CD4-positive, alpha-beta T cell treated with Interleukin-10 for 1 hour (primary cell): ENCODE measurements around the gene RFX2.
A peak's percentile ranks its signal among the peaks of the same experiment; 100 is the strongest.
"Not testable (repeated sequence)": the region's sequence is repeated elsewhere in the genome, so short reads cannot be mapped to it uniquely, and the experiment has no call there.

ENCODE experiments used
- DNase-seq: peaks from one replicate; pipeline ENCODE4 v3.0.0-alpha.2; 2020

RFX2 gene

DNA sequence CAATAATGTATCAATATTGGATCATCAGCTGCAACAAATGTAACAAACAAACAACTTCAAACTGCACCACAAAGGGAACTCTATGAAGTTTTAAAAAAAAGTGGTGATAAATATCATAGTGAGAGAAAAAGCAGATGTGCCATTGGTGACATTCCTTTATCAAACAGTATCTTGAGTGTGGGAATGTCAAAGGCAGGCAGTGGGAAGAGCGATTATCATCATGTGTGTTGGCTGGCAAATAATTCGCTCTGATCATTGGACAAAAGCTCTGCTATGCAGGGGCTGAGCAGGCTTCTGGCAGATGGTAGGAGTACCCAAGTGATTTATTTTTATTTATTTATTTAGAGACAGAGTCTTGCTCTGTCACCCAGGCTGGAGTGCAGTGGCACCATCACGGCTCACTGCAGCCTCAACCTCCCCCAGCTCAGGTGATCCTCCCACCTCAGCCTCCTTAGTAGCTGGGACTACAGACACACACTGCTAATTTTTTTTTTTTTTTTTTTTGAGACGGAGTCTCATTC is 76.5 kb downstream of the RFX2 start:
- no peak for DNase-seq

DNA sequence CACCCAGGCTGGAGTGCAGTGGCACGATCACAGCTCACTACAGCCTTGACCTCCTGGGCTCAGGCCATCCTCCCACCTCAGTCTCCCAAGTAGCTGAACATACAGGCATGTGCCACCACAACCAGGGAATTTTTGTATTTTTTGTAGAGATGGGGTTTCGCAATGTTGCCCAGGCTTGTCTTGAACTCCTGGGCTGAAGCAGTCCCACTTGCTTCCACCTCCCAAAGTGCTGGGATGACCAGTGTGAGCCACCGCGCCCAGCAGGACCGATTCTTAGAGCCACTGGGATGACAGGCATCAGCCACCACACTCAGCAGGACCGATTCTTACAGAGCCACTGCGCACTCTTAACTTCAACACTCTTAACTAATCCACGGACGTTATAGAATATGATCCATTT is 77.5 kb downstream of the RFX2 start:
- DNase-seq = no peak

DNA sequence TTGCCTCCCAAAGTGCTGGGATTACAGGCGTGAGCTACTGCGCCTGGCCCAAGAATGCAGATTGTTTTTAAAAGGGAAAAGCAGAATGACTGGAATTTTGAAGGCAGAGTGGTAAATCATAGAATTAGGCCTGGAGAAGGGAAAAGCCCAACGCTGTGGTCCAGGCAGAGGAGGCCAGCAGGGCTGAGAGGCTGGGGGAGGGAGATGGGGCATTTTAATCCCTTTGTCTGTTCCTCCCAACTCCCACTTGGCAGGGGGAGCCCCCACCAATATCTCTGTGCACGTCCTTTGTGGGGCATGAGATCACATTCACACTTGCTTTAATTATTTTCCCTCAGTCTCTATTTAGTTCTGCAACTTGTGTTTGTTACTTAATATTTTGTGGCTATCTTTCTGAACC is 77.9 kb downstream of the RFX2 start:
- DNase-seq = no peak

DNA sequence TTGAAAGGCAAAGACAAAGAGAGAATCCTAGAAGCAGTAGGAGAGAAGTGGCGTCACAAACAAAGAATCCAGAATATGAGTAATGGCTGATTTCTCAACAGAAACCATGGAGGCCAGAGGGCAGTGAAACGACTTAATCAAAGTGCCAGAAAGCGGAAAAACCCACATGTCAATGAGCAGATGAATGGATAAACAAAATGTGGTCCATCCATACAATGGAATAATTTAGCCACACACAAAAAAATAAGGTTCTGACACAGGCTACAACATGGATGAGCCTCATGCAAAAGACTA is 80.1 kb downstream of the RFX2 start:
- no peak for DNase-seq

DNA sequence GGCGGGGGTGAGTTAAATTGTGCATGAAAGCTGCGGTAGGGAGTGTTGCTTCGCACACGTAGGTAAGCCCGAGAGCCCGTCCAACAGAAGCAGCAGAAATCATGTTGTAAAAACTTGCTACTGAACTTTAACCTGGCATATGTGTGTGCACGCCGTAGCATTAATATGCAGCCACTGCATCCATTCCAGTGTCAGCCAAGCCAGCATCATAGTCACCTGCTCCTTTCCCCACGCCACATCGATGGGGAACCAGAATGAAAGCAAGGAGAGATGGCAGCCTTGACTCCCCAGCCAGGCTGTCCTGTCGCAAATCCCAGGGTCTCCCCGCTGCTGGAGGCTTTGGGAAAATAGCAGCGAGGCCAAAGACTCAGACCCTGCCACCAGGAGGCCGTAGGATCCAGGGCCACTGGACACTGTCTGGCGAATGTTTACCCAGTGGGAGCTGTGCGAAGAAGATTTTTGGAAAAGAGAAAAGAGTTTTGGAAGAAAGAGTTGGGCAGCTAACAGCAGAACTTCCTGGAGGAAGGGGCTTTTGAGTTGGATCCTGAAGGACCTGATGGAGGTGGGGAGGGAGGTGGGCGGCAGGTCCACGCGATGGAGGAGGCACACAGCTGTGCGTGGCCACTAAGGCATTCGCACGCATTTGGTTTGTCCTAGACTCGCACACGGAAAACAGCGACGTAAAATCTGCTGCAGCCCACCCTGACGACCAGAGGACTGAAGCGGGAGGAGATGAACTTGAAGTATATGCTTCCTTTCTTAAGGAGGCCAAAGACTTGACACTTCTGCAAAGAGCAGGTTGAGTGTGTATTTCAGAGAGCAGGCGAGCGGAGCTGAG is 83.7 kb downstream of the RFX2 start:
- DNase-seq = no peak

DNA sequence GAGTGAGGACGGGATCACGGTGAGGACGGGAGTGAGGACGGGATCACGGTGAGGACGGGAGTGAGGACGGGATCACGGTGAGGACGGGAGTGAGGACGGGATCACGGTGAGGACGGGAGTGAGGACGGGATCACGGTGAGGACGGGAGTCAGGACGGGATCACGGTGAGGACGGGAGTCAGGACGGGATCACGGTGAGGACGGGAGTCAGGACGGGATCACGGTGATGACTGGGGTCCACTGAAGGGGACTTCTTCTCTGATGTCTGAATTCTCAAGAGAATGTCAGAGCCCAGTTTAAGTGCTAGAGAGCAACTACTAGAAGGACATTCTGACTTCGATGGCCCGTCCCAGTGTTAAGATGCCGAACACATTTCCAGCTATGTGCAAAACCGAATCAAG is 85.5 kb downstream of the RFX2 start:
- not testable (repeated sequence) for DNase-seq

DNA sequence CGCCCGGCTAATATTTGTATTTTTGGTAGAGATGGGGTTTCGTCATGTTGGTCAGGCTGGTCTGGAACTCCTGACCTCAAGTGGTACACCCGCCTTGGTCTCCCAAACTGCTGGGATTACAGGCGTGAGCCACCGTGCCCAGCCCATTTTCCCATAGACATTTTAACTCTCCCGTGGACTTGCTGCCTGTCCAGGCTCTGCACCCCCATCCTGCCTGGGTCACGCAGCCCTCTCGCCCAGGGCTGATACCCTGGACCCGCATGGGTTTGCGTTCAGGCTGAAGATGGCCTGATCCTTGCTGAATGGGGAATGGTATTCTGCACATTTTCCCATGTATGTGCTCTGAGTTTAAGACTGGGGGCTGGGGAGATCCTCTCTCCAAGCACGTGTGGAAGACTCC is 86.4 kb downstream of the RFX2 start:
- DNase-seq = no peak

DNA sequence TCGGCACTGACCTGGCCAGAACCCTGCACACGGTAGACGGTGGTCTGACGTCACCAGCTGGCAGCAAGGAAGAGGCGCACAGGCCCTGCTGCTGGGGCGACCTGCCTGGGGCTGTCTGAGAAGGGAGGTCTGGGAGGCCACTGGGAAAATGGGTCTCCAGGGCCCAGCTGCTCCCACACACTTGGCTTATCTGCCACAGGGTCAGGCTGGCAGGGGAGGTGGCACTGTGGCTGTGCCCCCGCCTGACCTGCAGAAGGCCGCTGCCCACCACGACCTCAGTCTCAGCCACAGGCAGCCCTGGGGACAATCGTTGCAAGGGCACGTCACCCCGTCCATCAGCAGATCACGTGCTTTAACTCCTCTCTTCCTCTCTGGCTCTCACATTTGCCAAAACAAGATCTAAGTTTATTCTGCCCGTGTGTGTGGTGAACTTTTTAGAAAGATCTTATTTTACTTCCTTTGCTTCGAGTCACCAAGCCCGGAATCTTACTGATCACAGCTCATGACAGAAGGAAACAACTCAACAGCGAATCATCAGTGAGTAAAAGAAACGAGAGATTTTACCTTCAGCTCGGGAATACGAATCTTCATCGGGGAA is 87.1 kb downstream of the RFX2 start:
- DNase-seq = no peak

DNA sequence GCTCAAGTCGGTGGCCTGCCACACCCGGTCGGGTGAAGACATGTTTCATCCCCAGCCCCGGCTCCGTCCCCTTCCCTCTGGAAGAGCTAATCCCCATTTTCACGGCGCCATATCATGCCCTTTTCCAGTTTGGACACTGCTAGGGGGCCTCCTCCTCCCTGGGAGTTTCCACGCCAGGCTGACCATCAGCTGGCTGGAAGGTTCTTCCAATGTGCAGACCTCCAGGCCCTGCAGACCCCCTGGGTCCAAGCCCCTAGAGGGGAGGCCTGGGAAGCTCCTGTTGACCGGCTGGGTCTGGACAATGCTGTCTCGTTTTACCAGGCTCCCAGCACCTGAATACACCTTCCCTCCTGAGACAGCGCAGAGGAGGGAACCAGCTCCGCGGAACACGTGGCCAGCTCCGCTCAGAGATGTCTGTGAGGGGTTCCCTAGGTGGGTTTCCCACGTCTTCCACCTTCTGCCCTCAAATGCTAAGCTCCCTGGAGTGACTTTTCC is 87.7 kb downstream of the RFX2 start:
- DNase-seq = no peak

DNA sequence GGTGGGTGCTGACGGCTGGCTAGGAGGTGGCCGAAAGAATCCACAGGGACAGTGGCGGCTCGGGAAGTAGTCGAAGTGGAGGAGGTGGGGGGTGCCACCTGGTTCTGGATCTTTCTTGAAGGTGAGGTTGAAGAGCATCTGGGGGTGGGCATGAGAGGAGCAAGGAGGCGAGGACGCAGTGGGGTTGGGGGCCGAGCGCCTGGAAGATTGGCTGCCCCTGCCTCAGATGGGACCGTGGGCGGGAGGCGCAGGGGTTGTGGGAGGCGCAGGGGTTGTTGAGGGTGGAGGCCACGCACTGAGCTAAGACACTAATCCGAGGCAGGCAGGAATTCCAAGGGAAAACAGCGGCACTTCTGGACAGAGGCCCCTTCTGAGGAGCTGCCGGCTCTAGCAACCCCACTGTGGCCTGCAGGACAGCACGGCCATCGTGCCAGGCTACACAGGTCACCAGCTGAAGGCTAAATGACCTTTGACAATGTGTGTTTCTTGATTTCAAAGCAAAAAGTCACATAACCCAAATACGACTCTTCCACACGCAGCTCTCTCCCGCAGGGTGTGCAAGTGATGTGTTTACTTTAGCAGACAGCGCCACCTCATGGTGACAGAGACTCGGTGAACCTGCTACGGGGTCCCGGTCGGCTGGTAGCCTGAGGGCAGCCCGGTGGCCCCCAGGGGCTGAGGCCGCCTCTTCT is 88.3 kb downstream of the RFX2 start:
- peak; percentile 82 for DNase-seq

DNA sequence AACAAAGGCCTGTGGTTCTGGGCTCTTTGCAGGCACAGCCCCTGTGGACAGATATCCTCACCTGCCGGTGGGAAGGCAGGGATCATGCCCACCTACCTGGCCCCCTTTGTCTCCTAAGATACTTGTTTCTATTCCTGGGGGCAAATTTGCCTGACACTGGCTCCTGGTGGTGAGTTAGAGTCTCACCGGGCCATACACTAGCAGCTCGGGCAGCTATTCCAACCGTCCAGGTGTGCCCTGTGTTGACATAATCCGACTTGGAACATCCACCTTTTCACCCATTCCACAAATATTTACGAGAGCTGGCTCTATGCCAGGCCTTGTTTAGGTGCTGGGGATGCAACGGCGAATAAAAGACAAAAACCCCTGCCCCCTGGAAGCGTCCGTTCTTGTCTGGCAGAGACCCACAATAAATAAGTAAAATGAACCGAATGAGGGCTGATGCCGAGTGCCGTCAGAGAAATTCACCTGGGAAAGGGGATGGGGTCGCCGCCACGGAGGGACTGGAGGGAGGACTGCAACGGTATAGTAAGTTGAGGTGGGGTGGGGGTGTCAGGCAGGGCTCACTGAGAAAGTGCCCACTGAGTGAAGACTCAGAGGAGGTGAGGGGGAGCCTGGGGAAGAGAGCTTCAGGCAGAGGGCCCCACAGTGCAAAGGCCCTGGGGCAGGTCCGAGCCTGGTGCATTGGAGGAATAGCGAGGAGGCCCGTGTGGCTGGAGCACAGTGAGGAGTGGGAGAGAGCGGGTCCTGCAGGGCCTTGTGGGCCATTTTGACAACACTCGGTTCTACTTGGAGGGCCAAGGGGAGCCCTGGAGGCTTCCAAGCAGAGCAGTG is 89.1 kb downstream of the RFX2 start:
- DNase-seq = no peak

DNA sequence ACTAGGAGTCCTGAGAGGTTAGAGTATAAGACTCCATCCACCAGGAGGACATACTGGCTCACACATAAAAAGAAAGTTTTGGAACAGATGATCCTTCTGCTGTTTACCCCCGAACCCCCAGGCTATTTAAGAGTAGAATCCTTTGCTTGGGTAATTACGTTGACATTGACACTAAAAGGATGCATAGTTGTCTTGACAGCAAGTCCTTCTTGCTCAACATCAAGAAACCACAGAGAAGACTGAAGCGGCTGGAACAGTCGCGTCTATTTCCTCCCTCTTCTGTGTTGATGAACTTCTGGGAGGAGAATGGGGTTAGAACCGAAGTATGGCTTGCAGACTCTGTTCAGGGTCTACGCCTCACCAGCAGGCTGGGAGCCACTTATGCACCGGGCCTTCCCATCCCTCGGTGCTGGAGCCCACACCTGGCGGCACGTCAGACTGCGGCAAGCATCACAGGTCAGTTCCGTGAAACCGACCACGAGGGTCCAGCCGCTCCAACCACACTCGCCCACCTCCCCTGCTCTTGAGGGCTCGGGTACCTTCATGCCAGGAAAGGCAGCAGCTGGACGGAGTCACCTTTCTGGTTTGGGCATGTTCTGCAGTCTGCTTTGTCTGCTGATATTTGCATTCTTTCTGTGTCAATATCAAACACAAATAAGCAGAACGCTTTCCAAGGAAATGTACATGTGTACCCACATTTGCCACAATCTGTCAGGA is 90.0 kb downstream of the RFX2 start:
- DNase-seq = no peak

DNA sequence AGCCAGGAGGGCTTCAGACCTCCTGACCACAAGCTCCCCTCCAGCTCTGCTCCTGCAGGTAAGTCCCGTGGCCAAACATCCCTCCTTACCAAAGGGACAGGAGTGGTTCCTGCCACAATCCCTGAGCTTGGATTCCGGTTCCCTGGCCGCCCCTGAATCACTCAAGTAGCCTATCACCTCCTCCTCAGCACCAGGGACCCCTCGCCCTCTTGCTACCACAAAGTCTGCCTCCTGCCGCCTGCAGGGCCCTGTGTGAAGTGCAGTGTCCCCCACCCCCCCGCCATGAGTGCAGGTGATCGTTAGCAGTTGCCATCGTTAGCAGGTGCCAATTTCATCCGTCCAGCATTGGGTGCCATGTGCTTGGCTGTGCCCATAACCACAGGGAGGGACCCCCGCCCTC is 91.5 kb downstream of the RFX2 start:
- no peak for DNase-seq

DNA sequence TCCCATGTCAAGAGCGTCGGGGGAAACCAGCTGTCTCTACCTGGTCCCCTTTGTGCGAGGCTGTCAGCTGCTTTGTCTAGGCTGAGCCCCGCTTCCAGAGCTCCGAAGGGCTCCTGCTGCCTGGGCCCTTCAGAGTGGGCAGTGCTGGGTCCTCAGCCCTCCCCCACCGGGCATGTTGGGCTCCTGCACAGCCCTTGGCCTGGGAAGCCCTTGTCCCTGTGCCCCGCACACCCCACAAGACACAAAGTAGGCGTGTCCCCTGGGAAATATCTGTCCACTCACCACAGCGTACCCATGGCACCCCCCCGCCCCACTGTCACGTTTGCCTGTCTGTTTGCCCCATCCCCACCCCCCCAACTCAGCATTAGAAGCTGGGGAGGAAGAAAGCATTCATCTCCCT is 92.7 kb downstream of the RFX2 start:
- DNase-seq = no peak

DNA sequence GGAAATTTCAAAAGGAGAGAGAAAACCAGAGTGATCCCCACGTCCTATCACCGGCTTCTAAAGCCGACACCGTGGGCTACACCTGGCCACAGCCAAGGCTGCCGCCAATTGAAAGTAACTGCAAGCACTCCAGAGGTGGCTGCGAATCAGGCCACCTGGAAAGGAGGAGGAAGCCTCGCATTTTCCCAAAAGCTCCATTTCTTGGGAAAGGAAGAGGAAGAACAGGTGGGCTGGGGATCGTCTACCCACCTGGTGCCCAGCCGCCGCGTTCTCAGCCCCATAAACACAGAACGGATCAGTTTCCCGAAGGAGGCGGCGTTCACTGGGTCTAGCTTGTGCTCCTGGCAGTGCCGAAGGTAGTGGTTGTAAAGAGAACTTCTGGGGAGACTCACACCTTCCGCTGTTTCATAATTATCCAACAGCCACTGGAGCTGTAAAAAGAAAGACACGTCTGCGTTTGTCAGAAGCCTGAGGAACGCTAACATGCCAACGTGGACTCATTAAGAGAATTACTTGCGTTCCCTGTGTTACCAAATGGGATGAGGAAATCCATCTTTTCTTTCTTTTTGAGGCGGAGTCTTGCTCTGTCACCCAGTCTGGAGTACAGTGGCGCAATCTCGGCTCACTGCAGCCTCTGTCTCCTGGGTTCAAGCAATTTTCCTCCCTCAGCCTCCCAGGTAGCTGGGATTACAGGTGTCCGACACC is 94.3 kb downstream of the RFX2 start:
- no peak for DNase-seq

DNA sequence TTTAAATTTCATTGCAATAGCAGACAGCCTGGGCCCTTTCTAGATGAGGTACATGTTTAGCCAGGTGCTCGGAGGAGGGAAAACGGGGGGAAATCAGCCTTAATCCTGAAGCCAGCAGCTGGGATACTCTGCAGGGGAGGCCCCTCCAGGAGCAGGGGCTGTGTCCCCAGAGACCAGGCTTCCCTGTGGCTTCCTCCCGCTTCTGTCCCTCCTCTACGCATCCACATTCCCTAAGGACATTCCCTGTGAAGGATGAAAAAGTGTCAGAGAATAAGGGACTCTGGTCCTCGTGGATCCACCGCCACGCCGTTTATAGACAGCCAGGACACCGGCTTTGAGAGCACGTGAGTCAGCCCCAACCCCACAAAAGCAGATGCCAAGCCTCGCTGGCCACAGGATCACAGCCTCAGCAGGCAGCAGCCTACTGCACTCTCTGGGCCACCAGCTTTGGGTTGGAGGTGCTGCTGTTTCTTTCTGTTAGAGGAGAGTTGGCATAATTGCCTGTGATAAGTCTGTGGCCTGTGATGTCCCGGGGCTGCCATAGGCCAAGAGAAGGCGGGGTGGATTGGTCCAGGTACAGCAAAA is 95.7 kb downstream of the RFX2 start:
- no peak for DNase-seq

DNA sequence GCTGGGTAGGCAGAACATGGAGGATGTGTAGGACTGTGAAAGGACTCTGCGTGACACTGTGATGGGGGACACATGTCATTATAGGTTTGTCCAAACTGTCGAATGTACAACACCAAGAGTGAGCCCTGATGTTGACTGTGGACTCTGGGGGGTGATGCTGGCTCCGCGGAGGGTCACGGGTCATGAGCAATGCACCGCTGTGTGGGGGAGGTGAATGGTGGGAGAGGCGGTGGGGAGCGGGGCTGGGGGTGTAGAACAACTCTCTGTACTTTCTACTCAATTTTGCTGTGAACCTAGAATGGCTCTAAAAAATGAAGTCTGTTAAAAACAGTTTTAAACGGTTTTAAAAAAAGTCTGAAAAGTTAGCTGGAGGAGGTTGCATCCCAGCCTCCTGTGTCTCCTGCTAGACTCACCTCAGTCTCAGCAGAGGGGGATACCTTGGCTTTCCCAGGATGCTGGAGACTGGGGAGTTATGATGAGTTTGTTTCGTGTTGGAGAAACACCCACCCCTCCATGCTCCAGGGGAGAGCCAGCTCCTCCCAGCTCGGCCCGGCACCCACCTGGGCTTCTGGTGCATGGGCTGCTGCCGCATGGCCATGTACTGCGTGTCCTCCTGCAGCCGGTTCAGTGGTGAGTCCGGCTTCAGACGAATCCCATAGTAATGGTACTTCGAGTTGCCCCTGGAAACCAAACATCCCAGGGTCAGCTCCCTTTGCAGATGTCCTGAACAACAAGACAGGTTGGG is 97.7 kb downstream of the RFX2 start:
- no peak for DNase-seq

DNA sequence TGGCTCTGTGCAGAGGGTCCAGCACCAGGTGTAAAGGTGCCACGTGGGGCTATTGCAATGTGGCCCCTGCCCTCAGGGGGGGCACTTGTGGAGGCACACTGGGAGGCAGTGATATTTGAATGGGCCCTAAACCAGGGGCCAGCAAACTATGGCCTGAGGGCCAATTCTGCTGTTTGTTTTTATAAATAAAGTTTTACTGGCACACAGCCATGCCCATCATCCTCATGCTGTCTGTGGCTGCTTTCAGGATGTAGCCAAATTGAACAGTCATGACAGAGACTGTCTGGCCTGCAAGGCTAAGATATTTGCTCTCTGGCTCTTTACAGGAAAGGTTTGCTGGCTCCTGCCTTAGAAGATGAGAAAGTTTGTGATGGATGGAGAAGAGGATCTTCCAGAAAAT is 98.5 kb downstream of the RFX2 start:
- no peak for DNase-seq

DNA sequence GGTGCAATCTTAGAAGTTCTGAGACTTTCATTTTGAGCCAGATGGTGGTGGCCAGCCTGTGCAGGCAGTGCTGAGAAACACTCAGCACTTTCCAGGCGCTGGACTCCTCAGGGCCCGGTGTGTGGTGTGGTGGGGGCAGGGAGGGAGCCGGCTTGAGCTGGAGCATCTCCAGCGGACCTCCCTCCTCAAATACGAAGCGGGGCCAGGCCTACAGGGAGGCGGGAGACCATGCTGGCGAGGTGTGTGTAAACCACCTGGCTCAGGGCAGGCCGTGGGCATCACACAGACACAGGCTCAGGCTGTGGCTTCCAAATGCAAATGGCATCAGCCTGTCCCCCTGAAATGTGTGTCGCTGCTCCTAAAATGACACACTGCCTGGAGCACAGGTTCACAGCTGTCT is 99.1 kb downstream of the RFX2 start:
- DNase-seq = no peak

DNA sequence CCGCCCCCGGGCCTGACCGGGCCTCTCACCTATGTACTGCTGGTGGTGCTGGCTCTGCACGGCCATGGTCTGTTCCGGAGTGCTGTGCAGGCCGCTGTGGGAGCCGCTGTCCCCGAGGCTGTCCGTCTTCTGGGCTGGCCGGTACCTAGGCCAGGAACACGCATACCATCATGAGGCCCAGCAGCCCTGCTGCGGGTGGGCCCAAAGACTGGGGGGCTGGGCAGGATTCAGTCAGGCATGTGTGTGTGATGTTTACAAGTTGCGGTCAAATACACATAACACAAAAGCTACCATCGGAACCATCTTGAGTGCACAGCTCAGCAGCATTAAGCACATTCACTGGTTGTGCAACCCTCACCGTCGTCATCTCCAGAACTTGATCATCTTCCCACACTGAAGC is 100.2 kb downstream of the RFX2 start:
- no peak for DNase-seq

DNA sequence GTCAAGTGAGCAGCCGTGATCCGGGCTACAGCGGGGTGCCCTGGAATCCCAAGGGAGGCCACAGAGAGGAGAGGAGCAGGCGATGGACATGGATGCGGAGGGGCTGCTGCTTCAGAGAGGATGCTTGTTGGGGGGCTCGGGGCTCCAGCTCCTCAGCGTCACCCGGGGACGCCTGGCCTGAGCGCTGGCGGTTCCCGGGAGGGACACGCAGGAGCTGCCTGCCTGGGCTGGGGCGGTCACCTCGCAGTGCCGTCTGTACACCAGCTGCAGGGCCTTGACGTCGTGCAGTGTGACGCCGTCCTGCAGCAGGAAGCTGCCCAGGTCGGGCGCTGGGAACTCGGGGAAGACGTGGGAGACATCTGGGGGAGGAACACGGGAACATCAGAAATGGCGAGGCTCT is 102.4 kb downstream of the RFX2 start:
- DNase-seq = no peak
